GM12878 (cell line): ENCODE data around the gene ROCK2. TPM values are rescaled to one million over a fixed set of nuclear protein-coding genes. Genes with fewer than 3 reads are reported as not detected.

Source experiments
- ATAC-seq: fragments of 200-7000 bp; cut with Tn5 transposase; 3 replicates; pipeline ENCODE4 v1.9.1; 2020; ENCODE audit warnings: mild to moderate bottlenecking, moderate library complexity
- BruUV-seq: library from RNA; stranded (reverse); fragments of 400-500 nt; replicated peaks from 2 replicates; lab custom pipeline; 2021; lab: Mats Ljungman, UMichigan
- CTCF ChIA-PET: fragments of 300-600 bp; sonication (Branson Sonifier 250); formaldehyde crosslinking; extraction: SDS; loops from one replicate; lab custom pipeline; 2021; ENCODE audit warnings: inconsistent platforms; lab: Yijun Ruan, JAX
- POLR2A ChIA-PET: fragments of 350-600 bp; formaldehyde crosslinking; extraction: SDS; loops from one replicate; lab custom pipeline; 2021; ENCODE audit warnings: inconsistent platforms; lab: Charles Lee
- RAD21 ChIA-PET: fragments of 300-600 bp; sonication (Branson Sonifier 250); formaldehyde crosslinking; loops from one replicate; lab custom pipeline; 2023; ENCODE audit warnings: antibody characterized with exemption; ENCODE audit not compliant: unreplicated experiment; lab: Charles Lee
- SMC1A ChIA-PET: fragments of 300-600 bp; sonication (Branson Sonifier 250); formaldehyde crosslinking; loops from one replicate; lab custom pipeline; 2023; ENCODE audit not compliant: unreplicated experiment, uncharacterized antibody; lab: Charles Lee
- DNase-seq: peaks from one replicate; pipeline ENCODE4 v3.0.0-alpha.2; 2011; ENCODE audit warnings: low read depth, low spot score
- FAIRE-seq: peaks from 3 replicates; lab custom pipeline; 2011; peaks lifted over from hg19 to GRCh38; lab: Jason Lieb, UNC
- H2AFZ ChIP-seq: 2 replicates; pipeline ENCODE4 v1.6.0; 2011; ENCODE audit warnings: low read depth, low read length, control low read depth; ENCODE audit not compliant: control insufficient read depth
- H3K27ac ChIP-seq: 2 replicates; pipeline ENCODE4 v1.5.1; 2011; ENCODE audit warnings: control low read depth; ENCODE audit not compliant: control insufficient read depth, insufficient read depth
- H3K27me3 ChIP-seq, 2 experiments: replicated peaks in 1 of 2; 2 replicates each; pipeline versions ENCODE4 v1.6.0 to v1.6.1; 2011; ENCODE audit warnings: low read length in 1 of 2; ENCODE audit not compliant: control insufficient read depth in 2 of 2, insufficient read depth in 2 of 2
- H3K36me3 ChIP-seq, 2 experiments: 2 replicates each; pipeline ENCODE4 v1.5.1; 2011; ENCODE audit warnings: low read length in 1 of 2; ENCODE audit not compliant: control insufficient read depth in 2 of 2, insufficient read depth in 2 of 2
- H3K4me1 ChIP-seq: 2 replicates; pipeline ENCODE4 v1.6.1; 2011; ENCODE audit warnings: mild to moderate bottlenecking, low read length, moderate library complexity, mixed read lengths; ENCODE audit not compliant: control insufficient read depth, insufficient read depth
- H3K4me2 ChIP-seq: 2 replicates; pipeline ENCODE4 v1.6.0; 2011; ENCODE audit warnings: control low read depth; ENCODE audit not compliant: control insufficient read depth, insufficient read depth
- H3K4me3 ChIP-seq: fragments of 200-600 bp; sonication (generic); 2 replicates; pipeline ENCODE4 v1.5.1; 2016
- H3K79me2 ChIP-seq: 2 replicates; pipeline ENCODE4 v1.6.0; 2011; ENCODE audit warnings: low read length; ENCODE audit not compliant: control insufficient read depth, insufficient read depth
- H3K9ac ChIP-seq: 2 replicates; pipeline ENCODE4 v1.8.0; 2011; ENCODE audit warnings: low read length, control low read depth, mixed read lengths; ENCODE audit not compliant: control insufficient read depth, insufficient read depth
- H3K9me3 ChIP-seq: replicated peaks from 3 replicates; pipeline ENCODE4 v1.5.1; 2011; ENCODE audit warnings: mild to moderate bottlenecking, low read length; ENCODE audit not compliant: control insufficient read depth, insufficient read depth
- H4K20me1 ChIP-seq: 2 replicates; pipeline ENCODE4 v1.6.0; 2011; ENCODE audit not compliant: control insufficient read depth, insufficient read depth
- ASH2L ChIP-seq: fragments of 300-600, 200-600 bp; sonication (generic); IDR thresholded peaks from 2 replicates; pipeline ENCODE4 v1.6.1; 2017; ENCODE audit warnings: low read depth, mild to moderate bottlenecking, borderline replicate concordance
- CREB1 ChIP-seq: IDR thresholded peaks from 2 replicates; pipeline ENCODE4 v1.6.1; 2012; ENCODE audit warnings: low read depth, mild to moderate bottlenecking, inconsistent platforms
- EP300 ChIP-seq, 2 experiments: fragments of 150-350 bp in 1 of 2; IDR thresholded peaks; 2 replicates each; pipeline ENCODE4 v1.6.1; 2011 to 2012; ENCODE audit warnings: low read depth in 2 of 2, low read length in 2 of 2, borderline replicate concordance in 1 of 2, improper control_type of control experiment in 1 of 2, inconsistent platforms in 1 of 2; ENCODE audit not compliant: control insufficient read depth in 1 of 2
- EZH2 ChIP-seq: IDR thresholded peaks from 2 replicates; pipeline ENCODE4 v1.6.1; 2012; ENCODE audit warnings: low read depth, mild to moderate bottlenecking, control low read depth, inconsistent platforms, low read length, borderline replicate concordance; ENCODE audit not compliant: control insufficient read depth
- HCFC1 ChIP-seq: fragments of 150-350 bp; IDR thresholded peaks from 2 replicates; pipeline ENCODE4 v1.6.1; 2014; ENCODE audit warnings: low read length
- MXI1 ChIP-seq: fragments of 150-350 bp; IDR thresholded peaks from 2 replicates; pipeline ENCODE4 v1.6.1; 2011; ENCODE audit warnings: low read depth, mild to moderate bottlenecking, inconsistent platforms, low read length, improper control_type of control experiment
- NBN ChIP-seq: fragments of 450-650 bp; IDR thresholded peaks from 2 replicates; pipeline ENCODE4 v1.6.1; 2016
- POLR2AphosphoS2 ChIP-seq: IDR thresholded peaks from 2 replicates; pipeline ENCODE4 v1.6.1; 2011; ENCODE audit warnings: low read depth, mild to moderate bottlenecking, low read length, improper control_type of control experiment, moderate library complexity
- TARDBP ChIP-seq: IDR thresholded peaks from 2 replicates; pipeline ENCODE4 v1.6.1; 2016; ENCODE audit warnings: borderline replicate concordance
- whole genome bisulfite sequencing: methylation state at CpG from one replicate; pipeline ENCODE4 v1.1.6; 2016; ENCODE audit warnings: low lambda C conversion rate; ENCODE audit not compliant: insufficient replicate concordance, insufficient coverage; ENCODE audit errors: missing lambda C conversion rate; 5-methylcytosine and 5-hydroxymethylcytosine counted together
- in situ Hi-C: fragments of 300-500 bp; cut with MboI; formaldehyde crosslinking; loops from 9 replicates; pipeline ENCODE4 v1.14.3; 2018; ENCODE audit warnings: mixed read lengths
- intact Hi-C: fragments of 100-400 bp; cut with micrococcal nuclease; formaldehyde crosslinking; loops from one replicate; pipeline ENCODE4 v1.14.2; 2022; ENCODE audit not compliant: unreplicated experiment
- polyA plus RNA-seq, 11 experiments: library from polyadenylated mRNA; depleted of rRNA in 4 of 11; unstranded in 6 of 11; stranded (reverse) in 5 of 11; fragments of >200 nt; fragmentation: Nextera tagmentation in 4 of 11; fragmentation: Illumina TruSeq in 1 of 11; extraction: Ambion mirVana in 4 of 11; extraction: Trizol in 1 of 11; gene quantifications; 1 replicate in 1 of 11; 2 replicates in 10 of 11; pipeline versions ENCODE4 v1.2.1 to v1.2.3, GENCODE V29; 2011 to 2016; ENCODE audit warnings: inconsistent platforms in 2 of 11, missing spikeins in 2 of 11, low read depth in 1 of 11
- total RNA-seq, 4 experiments: library from RNA; depleted of rRNA in 3 of 4; stranded (reverse); fragments of >200 nt in 3 of 4; fragmentation: Illumina TruSeq in 1 of 4; extraction: Trizol in 1 of 4; gene quantifications; 2 replicates each; pipeline versions ENCODE4 v1.2.1 to v1.2.3, GENCODE V29; 2013 to 2021
- TF ChIP-seq, protein P1 (sequence below): IDR thresholded peaks from 2 replicates; pipeline ENCODE4 v1.6.1; 2011; ENCODE audit warnings: low read depth, low read length, improper control_type of control experiment, borderline replicate concordance
- TF ChIP-seq, protein P2 (sequence below): fragments of 450-650 bp; IDR thresholded peaks from 2 replicates; pipeline ENCODE4 v1.6.1; 2018; ENCODE audit warnings: mild to moderate bottlenecking, low read depth, moderate library complexity; ENCODE audit not compliant: partially characterized antibody
- TF ChIP-seq, protein P3 (sequence below): IDR thresholded peaks from 2 replicates; pipeline ENCODE4 v1.6.1; 2011; ENCODE audit warnings: low read depth, mild to moderate bottlenecking, low read length, moderate library complexity, borderline replicate concordance; ENCODE audit errors: extremely low read depth
- TF ChIP-seq, protein P4 (sequence below): IDR thresholded peaks from 2 replicates; pipeline ENCODE4 v1.6.1; 2012; ENCODE audit warnings: improper control_type of control experiment, low read depth, low read length; ENCODE audit not compliant: insufficient replicate concordance

ROCK2 gene
- total and polyA plus RNA-seq, 10 of the 15 experiments (the other 5 are each of a cell fraction or from before 2014, with no cell fraction given): 4.6 to 22.1 (median 8.3) TPM

DNA sequence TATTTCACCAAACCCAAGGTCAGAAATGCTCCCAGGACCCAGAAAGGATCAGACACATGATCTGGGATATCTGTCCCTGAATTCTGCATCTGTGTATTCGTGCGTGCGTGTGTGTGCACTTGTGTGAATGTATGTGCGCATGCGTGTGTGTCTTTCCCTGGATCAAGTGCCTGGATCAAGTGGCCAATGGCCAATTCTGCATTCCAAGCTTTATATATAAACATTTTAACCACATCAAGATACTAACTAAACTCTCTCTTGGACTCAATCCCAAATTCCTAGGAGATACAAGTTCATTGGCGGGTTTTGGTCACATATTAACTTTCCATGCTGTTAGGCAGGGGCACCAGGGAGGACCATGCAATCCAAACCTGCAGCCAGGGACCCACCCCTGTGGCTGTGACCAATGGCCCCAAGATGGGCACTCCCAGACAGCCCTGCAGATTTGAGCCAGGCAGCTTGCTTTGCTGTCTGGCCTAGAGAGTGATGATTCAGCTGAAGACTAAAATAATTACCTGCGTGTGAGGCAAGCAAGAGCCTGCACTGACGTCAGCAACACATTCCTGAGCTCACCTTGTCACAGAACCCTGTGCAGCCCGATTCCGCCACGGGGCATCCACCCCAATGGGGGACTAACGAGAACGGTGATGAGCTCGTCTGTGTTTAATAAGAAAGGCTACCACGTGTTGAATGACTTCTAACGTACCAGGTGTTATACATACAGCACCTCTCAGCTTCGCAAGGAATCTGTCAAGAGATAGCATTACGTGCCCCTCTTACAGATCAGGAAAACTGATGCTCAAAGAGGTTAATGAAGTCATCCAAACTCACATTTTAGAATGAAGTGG is 45.3 kb upstream of the ROCK2 start:
- intact Hi-C loops (no loop called here), in situ Hi-C loops (no loop called here)
- H2AFZ ChIP-seq: no peak overlapping the region
- H3K9ac ChIP-seq: no peak overlapping the region
- ATAC-seq (no peak), DNase-seq (no peak), FAIRE-seq (no peak)
- WGBS: 84% methylated on average over 18 of the region's 18 CpGs
- CTCF ChIA-PET: interaction anchor here (0.9 to 1.6 kb wide), 3 partner anchors 15 to 559 kb away, joined by 3 read pairs; no protein-coding TSS in a partner anchor
- peaks cover 10% of the 10 kb centered on the region for H3K4me1 ChIP-seq
- H4K20me1 ChIP-seq: no peaks in the 10 kb centered on the region
- BruUV-seq: no TSS peak
- SMC1A ChIA-PET: no interaction called here
- H3K79me2 ChIP-seq: no peaks in the 10 kb centered on the region
- no peak overlapping the region for H3K4me3 ChIP-seq
- no peak overlapping the region for H3K4me2 ChIP-seq
- H3K27me3 ChIP-seq: no peaks in the 10 kb centered on the region
- H3K27ac ChIP-seq: no peak overlapping the region
- H3K36me3 ChIP-seq: no peaks in the 10 kb centered on the region
- POLR2A ChIA-PET: no interaction called here
- no peaks in the 10 kb centered on the region for H3K9me3 ChIP-seq
- RAD21 ChIA-PET: no interaction called here
- no peak for TF ChIP-seq POLR2AphosphoS2
- TF ChIP-seq, protein P1, sequence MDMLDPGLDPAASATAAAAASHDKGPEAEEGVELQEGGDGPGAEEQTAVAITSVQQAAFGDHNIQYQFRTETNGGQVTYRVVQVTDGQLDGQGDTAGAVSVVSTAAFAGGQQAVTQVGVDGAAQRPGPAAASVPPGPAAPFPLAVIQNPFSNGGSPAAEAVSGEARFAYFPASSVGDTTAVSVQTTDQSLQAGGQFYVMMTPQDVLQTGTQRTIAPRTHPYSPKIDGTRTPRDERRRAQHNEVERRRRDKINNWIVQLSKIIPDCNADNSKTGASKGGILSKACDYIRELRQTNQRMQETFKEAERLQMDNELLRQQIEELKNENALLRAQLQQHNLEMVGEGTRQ: no peak
- TF ChIP-seq CREB1: no peak
- TF ChIP-seq, protein P2, sequence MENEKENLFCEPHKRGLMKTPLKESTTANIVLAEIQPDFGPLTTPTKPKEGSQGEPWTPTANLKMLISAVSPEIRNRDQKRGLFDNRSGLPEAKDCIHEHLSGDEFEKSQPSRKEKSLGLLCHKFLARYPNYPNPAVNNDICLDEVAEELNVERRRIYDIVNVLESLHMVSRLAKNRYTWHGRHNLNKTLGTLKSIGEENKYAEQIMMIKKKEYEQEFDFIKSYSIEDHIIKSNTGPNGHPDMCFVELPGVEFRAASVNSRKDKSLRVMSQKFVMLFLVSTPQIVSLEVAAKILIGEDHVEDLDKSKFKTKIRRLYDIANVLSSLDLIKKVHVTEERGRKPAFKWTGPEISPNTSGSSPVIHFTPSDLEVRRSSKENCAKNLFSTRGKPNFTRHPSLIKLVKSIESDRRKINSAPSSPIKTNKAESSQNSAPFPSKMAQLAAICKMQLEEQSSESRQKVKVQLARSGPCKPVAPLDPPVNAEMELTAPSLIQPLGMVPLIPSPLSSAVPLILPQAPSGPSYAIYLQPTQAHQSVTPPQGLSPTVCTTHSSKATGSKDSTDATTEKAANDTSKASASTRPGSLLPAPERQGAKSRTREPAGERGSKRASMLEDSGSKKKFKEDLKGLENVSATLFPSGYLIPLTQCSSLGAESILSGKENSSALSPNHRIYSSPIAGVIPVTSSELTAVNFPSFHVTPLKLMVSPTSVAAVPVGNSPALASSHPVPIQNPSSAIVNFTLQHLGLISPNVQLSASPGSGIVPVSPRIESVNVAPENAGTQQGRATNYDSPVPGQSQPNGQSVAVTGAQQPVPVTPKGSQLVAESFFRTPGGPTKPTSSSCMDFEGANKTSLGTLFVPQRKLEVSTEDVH: no peak
- no peak for TF ChIP-seq ASH2L
- no peak for TF ChIP-seq MXI1
- TF ChIP-seq TARDBP: no peak
- TF ChIP-seq EZH2: no peak
- TF ChIP-seq NBN: no peak
- TF ChIP-seq, protein P3, sequence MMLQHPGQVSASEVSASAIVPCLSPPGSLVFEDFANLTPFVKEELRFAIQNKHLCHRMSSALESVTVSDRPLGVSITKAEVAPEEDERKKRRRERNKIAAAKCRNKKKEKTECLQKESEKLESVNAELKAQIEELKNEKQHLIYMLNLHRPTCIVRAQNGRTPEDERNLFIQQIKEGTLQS: no peak
- TF ChIP-seq, protein P4, sequence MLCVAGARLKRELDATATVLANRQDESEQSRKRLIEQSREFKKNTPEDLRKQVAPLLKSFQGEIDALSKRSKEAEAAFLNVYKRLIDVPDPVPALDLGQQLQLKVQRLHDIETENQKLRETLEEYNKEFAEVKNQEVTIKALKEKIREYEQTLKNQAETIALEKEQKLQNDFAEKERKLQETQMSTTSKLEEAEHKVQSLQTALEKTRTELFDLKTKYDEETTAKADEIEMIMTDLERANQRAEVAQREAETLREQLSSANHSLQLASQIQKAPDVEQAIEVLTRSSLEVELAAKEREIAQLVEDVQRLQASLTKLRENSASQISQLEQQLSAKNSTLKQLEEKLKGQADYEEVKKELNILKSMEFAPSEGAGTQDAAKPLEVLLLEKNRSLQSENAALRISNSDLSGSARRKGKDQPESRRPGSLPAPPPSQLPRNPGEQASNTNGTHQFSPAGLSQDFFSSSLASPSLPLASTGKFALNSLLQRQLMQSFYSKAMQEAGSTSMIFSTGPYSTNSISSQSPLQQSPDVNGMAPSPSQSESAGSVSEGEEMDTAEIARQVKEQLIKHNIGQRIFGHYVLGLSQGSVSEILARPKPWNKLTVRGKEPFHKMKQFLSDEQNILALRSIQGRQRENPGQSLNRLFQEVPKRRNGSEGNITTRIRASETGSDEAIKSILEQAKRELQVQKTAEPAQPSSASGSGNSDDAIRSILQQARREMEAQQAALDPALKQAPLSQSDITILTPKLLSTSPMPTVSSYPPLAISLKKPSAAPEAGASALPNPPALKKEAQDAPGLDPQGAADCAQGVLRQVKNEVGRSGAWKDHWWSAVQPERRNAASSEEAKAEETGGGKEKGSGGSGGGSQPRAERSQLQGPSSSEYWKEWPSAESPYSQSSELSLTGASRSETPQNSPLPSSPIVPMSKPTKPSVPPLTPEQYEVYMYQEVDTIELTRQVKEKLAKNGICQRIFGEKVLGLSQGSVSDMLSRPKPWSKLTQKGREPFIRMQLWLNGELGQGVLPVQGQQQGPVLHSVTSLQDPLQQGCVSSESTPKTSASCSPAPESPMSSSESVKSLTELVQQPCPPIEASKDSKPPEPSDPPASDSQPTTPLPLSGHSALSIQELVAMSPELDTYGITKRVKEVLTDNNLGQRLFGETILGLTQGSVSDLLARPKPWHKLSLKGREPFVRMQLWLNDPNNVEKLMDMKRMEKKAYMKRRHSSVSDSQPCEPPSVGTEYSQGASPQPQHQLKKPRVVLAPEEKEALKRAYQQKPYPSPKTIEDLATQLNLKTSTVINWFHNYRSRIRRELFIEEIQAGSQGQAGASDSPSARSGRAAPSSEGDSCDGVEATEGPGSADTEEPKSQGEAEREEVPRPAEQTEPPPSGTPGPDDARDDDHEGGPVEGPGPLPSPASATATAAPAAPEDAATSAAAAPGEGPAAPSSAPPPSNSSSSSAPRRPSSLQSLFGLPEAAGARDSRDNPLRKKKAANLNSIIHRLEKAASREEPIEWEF: no peak
- TF ChIP-seq HCFC1: no peak
- no peak for TF ChIP-seq EP300 (IDR thresholded peaks at IDR 0.05; ENCODE audit: borderline replicate concordance in 1 of 2, control insufficient read depth in 1 of 2, low read depth in 2 of 2, low read length in 2 of 2)
